AML-193 (cell line): ENCODE measurements around the gene ESPN.
A peak's percentile ranks its signal among the peaks of the same experiment; 100 is the strongest.

Experiments used
- DNase-seq, 2 experiments: peaks; one replicate each; lab custom pipeline; 2025; lab: John Stamatoyannopoulos, UW

Gene ESPN

DNA sequence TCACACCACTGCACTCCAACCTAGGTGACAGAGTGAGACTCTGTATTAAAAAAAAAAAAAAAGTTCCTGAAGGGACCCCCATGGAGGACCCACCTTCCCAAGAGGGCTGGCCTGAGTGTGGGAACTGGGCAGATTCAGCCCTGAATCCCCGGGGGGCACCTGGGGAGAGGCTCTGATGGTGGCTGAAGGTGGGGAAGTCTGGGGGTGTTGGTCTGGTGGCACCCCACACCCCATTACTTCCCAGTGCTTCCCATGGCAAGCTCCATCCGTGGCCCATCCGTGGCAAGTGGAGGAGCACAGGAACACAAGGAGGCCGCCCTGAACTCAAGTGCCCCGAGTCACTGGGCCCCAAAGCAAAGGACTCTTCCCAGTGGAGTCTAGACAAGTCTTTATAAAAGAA, 42.2 kb downstream of the ESPN start:
- no peak for DNase-seq

DNA sequence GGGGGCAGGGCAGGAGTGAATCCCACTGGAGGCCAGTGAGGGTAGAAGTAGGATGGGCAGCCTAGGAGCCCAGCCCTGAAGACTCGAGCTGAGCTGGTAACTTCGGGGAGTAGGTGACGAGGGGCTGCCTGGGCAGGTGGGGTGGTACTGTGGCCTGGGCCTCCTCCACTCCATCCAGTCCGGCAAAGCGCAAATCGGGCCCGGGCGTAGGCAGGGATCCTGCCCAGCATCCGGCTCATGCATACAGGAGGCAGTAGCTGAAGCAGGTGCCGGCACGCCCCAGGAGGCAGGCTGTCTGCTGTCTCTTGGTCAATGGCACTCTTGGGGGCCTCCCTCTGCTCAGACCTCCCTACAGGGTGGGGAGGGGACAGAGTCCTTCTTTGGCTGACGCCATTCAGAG, 42.6 kb downstream of the ESPN start:
- no peak for DNase-seq

DNA sequence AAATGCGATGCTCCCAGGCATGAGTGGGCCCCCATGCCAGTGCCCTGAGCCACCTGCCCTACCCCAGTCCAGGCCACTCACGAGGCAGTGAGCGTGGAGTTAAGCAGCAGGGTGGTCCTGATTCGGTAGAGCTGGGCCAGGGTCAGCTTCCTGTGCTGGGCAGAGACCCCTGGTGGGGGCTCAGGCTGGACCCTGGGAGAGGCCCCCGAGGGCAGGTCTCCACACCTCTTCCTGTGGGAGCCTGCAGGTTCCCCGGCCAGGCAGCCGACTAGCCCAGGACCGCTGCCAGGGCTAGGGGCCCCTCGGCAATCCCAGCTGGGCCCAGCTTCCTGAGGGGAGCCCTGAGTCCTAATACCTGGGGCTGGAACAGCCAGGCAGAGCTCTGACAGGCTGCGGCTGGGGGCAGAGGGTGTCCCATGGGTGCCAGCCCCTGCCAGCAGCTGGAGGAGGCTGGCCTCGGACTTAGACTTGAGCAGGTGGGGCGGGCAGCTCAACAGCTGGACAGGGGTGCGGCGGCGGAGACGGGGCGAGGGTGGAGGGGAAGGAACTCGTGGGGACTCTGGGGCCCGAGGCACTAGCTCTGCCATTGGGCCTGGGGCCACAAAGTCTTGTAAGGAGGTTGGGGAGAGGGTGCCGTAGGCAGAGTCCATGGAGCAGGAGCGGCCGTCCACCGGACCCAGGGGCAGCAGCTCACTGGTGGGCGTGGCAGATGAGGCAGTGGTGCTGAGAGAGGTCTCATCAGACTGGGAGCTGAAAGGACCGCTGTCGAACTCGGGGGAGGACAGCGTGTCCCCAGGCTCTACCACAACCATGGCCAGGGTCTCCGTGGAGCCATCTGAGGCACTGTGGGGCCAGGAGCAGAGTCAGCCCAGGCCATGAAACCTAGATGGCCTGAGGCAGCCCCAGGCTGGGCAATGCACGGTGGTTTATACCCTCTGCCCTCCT, 43.4 kb downstream of the ESPN start:
- DNase-seq = no peak

DNA sequence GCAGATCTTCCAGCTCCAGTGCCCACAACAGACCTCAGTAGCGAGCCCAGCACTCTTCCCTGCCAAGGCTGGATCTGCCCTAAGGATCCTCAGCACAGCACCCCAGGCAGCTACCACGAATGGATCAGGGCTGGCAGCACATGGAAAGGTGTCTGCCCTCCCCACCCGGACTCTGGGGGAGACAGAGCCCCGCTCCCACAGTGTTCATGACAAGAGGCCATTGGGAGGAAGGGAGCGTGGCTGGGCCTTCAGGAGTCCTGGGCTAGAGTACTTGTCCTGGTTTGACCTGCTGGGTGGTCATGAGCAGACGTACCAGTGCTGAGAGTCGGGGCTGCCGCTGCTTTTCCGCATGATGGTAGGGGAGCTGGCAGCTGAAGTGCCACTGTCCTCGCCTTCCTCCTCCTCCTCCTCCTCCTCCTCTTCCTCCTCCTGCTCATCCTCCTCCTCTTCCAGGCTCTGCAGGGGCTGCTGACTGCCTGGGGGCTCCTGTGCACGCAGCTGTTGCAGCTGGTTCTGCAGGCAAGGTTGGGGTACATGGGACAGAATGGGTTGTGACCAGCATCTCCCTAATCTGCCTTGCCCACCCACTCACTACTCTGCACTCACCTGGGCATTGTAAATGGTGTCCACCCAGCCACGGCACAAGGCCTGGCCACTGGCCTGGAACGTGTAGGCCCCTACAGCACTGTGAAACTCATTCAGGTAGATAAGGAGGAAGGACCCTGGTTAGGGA, 44.3 kb downstream of the ESPN start:
- no peak for DNase-seq

DNA sequence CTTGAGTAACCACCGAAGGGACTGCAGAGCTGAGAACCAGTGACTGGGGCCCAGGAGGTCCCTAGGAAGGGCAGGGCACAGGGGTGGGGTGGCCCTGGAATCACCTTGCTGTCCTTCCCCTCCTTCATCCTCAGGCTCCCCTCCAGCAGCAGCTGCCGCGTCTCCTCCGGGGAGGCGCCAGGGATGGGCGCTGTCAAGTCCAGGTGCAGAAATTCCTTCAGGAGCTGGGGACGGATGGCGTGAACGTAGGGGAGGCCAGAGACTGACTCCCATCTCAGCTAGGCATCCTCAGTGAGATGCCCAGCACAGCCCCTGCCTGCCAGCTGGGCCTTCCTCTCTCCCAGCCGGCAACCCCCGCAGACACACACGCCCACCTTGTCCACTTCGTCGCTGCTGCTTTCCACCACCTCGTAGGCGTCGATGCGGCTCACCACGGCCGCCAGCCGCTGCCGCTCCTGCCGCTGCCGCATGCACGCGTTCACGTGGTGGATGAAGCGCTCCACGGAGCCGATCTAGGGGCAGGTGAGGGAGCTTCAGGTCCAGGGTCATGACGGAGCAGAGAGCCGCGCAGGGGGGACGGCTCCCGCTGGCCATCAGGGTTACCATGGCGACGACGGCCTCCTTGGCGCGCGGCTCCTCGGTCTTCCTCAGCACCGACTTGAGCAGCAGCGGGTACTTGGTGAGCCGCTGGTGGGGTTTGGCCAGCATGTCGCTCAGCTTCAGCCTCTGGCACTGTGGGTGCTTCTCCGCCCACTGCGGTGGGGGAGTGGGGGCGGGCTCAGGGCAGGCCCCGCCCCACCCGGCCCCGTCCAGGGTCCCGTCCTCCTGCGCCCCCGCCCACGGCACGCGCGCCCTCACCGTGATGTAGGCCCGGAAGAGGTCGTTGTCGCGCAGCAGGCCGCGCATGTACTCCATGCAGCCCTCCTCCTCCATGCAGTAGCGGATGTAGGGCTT, 45.8 kb downstream of the ESPN start:
- no peak for DNase-seq

DNA sequence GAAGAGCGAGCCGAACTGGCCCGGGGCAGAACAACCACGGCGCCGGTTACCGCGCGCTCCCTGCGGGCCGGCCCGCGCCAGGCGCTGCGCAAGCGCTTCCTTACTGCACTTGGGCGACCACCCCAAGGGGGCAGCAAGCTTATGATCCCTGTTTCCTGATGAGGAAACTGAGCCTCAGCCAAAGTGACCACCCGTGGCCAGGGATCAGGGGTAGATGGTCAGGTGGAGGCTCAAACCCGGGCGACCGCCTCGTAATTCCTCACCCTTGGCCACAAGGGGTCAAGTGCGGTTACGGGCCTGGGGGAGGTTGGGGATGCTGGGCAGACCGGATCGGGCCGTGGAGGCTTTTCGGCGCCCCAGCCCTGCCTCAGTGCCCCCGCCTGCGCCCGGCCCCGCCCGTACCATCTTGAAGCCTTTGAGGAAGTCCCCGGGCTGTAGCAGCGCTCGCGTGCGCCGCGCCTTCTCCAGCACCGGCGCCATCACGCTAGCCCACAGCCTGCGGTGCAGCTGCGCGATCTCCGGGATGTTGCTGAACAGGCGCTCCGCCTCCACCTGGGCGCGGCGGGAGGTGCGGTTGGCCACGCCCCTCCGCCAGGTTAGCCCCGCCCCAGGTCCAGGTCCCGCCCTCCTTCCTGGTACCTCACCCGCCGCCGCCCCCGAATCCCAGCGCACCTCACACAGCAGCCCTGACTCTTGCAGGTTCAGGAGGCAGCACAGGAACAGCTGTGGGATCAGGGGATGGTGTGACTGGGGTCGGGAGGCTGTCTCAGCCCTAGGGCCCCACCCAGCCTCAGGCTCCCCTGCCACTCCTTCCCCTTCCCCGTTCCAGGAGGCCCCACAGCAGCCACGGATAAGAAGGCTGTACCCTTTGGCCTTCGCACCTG, 46.8 kb downstream of the ESPN start:
- no peak for DNase-seq

DNA sequence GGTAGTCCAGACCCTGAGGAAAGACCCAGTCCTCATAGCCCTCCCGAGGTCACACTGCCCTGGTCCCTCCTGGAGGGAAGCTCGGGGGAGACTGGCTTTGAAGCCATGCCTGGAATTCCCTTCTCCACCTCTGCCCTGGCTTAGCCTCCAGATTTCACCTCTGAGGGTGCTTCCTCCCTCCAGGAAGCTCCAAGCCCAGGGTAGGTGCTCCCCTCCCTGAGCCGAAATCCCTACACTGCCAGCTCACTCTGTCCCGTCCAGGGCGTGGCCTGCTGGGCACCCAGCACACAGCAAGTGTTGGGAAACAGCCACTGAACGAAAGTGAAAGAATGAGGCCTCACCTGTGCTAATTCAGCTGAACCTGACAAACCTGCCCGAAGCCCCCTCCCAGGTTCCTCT, 47.4 kb downstream of the ESPN start:
- no peak for DNase-seq

DNA sequence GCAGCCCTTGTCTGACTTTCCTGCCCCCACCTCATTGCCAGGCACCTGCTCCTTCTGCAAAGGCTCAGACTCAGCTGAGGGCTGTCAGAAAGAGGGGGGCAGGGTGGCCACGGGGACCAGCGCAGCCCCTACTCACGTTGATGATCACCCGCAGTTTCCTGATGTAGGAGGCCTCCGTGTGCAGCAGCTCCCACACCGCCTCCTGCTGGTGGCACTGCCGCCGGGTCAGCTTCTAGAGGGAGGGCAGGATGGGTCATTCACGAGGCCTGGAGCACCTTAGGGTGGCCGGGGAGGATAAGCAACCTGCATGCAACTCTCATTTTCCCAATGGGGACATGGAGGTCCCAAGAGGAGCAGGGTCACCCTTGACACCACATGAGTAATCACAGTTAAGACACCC, 47.8 kb downstream of the ESPN start:
- DNase-seq = no peak

DNA sequence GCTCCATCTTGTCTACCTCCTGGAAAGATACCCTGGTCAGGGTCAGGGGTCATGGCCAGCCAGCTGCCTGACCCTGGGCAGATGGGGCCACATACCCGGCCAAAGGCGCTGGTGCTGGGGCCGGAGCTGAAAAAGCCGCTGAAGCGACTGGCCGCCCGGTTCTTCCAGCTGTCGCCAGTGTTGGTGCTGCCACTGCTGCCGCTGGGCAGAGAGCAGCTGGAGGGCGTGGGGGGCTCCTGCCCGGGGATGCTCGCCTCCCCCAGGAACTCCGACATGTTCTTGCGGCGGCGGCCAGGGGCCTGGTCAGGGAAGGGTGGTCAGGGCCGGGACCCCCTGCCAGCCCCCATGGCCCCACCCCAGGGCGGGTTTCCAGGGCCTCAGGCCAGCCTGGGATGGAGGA, 48.6 kb downstream of the ESPN start:
- no peak for DNase-seq

DNA sequence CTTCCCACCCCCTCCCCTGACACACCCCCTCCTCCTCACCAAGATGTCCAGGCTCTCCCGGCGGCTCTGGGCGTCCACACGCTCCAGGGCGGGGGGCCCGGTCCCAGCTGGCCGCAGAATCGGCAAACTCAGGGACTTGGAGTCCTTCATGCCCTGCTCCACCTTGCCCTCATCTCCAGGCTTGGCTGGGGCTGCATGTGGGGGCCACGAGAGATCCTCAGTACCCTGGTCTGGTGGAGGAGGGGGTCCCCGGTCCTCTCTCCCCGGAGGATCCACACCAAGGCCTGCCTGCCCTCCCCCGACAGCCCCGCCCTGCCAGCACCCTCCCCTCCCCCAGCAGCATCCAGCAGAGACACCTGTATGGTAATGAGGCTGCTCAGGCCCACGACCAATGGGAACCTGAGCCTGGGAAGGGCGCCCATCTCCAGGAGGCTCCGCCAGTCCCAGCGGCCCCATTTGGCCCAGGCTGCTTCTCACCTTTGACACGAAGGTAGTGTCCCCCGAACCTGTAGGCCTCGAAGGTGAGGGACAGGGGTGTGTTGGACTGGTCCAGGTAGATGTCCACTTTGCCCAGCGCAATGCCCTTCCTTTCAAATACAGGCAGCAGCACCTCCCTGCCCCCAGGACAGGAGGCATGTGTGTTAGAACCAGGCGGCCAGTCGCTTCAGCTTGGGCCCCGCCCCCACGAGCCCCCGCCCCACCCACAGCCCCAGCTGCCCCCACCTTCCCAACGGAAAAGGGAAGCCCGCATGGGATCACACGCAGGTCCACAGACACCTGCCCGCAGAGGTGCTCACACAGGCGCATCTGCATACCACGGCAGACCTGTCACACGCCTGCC, 49.6 kb downstream of the ESPN start:
- DNase-seq = no peak

DNA sequence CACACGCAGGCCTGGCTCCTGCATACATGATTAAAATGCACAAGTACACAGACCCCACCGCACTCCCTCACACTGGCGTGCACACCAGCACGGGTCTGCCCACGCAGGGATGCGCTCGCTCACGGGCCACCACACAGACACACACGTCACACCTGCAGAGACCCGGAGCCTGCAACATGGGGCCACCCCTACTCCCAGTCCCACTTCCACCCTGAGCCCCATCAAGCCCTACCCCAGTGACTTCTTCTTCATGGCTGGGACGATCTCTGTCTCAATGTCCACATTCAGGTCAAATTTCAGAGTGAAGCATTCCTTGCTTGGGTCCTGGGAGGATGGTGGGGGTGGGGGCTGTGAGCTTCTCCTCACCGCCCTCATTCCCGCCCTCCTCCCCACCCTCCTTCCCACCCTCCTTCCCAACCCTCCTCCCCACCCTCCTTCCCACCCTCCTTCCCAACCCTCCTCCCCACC, 50.3 kb downstream of the ESPN start:
- no peak for DNase-seq

DNA sequence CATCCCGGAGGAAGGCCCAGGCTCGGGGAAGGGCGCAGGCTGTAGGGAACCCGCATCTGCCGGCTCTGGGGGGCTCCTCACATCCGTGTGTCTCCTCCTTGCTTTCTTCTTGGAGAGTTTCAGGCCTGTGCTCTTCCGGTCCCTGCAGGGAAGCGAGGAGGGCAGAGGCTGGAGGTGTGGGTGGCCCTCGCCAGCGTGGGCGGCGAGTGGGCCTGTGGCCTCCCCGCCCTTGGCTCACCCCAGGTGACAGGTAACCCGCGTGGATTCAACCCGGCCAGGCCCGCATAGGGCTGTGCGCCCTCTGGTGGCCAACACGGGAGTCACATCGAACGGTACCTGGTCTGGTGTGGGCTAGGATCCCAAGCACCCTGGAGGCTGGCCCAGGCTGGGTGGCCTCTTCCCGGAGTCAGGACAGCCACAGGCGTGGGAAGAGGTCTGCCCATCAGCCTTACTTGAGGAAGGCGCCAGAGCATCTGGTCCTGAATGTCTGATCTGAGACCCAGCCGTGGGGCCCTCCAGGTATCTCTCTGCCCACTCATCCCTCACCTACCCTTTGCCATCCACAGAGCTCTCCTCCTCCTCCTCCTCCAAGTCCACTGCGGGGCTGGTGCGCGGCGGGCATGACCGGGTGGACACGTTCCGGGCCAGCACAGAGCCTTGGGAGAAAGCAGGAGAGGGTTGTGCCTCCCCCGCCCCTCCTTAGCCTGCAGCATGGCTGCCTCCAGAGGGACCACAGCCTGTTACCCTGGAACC, 51.0 kb downstream of the ESPN start:
- DNase-seq = peak in 1 of 2 experiments; percentile 23

DNA sequence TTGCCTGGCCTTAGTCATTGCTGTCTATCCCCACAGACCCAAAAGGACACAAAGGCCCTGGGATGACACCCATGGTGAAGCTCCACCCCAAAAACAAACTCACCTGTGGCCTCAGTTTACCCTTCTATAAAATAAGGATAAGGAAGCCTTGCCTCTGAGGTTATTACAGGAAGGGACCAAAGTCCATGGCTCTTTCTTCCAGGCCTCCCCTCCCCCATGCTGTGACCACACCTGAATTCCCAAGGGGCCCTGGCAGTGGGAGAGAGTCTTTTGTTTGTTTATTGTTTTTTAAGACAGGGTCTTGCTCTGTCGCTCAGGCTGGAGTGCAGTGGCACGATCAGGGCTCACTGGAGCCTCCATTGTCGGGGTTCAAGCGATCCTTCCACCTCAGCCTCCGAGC, 51.9 kb downstream of the ESPN start:
- no peak for DNase-seq

DNA sequence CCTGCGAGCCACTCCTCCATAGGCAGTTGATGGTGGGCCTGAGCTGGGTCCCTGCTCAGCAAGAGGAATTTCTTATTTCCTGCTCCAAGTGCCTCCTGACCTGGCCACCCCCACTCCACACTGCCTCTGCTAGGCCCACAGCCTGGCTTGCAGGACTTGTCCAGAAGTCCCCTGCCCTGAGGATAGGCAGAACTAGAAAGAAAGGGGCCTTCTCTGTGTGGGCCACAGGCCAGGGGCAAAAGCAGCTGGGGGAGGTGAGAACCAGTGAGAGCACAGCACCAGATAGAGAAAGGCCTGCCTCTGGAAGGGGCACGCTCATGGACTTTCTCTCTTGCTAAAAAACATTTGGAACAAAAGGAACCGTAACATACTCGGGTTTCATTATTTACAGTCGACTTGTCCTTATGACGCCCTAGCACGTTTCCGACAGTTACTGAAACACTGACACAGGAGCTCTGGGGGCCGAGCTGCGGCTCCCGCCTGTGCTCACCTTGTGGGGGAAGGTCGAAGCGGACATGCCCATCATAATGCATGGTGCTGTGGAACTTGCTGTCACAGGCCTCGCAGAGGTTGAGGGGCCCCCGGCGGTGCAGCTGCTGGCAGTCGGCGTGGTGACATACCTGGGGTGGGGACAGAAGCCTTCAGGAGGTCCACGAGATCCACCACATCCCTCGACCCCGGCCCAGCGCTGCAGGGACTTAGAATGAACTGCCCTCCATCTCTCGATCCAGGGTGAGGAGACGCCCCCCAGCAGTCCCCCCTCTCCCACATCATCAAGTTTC, 52.7 kb downstream of the ESPN start:
- no peak for DNase-seq

DNA sequence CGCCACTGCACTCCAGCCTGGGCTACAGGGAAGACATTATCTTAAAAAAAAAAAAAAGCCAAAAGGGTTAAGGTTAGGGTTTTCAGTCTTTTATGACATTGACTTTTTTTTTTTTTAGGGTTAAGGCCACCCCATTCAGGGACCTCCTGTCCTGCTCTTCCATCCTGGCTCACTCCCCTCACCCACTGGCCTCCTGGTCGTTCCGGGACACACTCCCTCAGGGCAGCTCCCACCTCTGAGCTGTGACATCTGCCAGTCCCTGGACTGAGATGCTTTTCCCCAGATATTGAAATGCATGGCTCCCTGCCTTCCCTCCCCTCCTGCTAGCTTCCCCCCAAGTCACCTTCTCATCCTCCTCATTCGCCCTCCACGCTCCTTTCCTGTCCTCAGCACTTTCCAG, 57.2 kb downstream of the ESPN start:
- no peak for DNase-seq

DNA sequence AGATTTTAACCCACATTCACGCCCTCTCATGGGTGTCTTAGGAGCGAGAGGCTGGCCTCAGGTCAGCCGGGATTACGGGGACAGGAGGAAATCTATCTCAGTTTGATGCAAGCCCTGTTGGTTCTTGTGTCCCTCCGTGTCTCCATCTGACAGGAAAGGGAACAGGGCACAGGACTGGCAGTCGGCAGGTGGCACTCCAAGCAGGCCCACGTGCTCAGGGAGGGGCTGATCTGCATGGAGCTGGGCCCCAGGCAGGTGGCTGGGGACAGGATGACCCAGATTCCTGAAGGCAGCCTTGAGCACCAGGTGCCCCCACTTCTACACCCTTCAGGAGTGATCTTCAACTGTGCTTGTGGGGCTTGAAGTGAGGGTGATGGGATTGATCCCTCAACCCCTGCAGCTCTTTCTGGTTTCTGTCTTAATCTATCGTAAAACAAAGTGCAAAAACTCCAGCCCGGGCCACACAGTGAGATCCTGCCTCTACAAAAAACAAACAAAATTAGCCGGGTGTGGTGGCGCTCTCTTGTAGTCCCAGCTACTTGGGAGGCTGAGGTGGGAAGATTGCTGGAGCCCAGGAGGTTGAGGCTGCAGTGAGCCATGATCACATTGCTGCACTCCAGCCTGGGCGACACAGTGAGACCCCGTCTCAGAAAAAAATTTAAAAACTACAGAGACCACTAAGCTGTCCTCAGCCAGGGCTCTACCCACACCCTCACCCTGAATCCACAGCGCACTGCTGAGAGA, 58.6 kb downstream of the ESPN start:
- no peak for DNase-seq

DNA sequence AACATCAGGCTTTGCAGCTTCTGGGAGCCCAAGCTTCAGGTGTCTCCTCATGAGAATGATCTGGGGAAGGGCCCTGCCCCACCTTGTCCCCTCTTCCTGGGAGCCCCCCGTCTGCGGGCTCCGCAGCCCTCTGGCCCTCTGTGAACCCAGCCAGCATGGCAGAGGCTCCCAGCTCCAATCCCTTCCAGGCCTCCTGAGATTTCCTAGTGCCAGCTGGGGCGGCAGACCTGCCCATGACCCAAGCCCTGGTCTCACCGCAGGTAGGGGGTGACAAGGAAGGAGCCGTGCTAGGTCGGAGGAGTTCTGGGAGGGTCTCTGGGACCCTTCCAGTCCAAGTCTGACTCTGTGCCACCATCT, 59.2 kb downstream of the ESPN start:
- no peak for DNase-seq

DNA sequence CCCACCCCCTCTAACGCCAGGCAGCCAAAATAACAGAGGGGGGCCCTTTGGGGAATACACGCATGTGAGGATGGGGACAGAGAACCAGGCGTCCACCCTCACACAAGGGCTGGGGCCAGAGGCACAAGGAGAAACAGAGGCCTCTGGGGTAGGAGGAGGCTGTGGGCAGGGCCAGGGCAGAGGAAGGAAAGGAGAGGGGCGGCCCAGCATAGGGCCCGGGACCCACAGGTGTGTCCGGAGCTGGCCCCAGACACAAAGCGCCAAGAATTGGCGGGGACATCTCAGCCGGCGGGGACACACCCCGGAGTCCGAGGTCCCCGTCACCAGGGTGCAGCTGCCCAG, 60.2 kb downstream of the ESPN start:
- DNase-seq = no peak
